DND-41 (cell line): ENCODE results near the gene AUTS2.

Source experiments
- CTCF ChIP-seq: IDR thresholded peaks from 2 replicates; pipeline ENCODE4 v1.5.1; 2012; ENCODE audit warnings: borderline replicate concordance, low read length, moderate library complexity, mild to moderate bottlenecking; ENCODE audit not compliant: poor library complexity, severe bottlenecking; ENCODE audit errors: extremely low read depth
- EZH2 ChIP-seq: IDR thresholded peaks from 3 replicates; pipeline ENCODE4 v1.6.1; 2012; ENCODE audit warnings: borderline replicate concordance, low read depth, mild to moderate bottlenecking, moderate library complexity, low read length, inconsistent platforms; ENCODE audit not compliant: severe bottlenecking

GRCh38 chr7:70343519-70343918 is 745.2 kb downstream of the AUTS2 start:
- TF ChIP-seq EZH2 (no peak), CTCF (no peak)
